Smooth muscle cell (in vitro differentiated cells): Measurements from ENCODE around the gene MTMR10. TPM values are rescaled to one million over a fixed set of nuclear protein-coding genes. Genes with fewer than 3 reads are reported as not detected.

Experiments
- DNase-seq: peaks from one replicate; lab custom pipeline; 2025; ENCODE audit not compliant: unreplicated experiment; lab: John Stamatoyannopoulos, UW
- H2AFZ ChIP-seq: fragments of 200-600 bp; sonication (generic); 2 replicates; pipeline ENCODE4 v1.6.0; 2016; ENCODE audit warnings: antibody characterized with exemption, low read depth, mild to moderate bottlenecking
- H3F3A ChIP-seq: fragments of 200-600 bp; sonication (generic); 2 replicates; pipeline ENCODE4 v1.6.0; 2017; ENCODE audit warnings: antibody characterized with exemption, low read depth
- H3K27ac ChIP-seq: fragments of 200-600 bp; sonication (generic); 2 replicates; pipeline ENCODE4 v1.5.1; 2016; ENCODE audit warnings: low read depth, mild to moderate bottlenecking
- H3K27me3 ChIP-seq: fragments of 200-600 bp; sonication (generic); 2 replicates; pipeline ENCODE4 v1.6.1; 2016; ENCODE audit warnings: low read depth, mild to moderate bottlenecking
- H3K36me3 ChIP-seq: fragments of 200-600 bp; sonication (generic); 2 replicates; pipeline ENCODE4 v1.5.1; 2016; ENCODE audit warnings: low read depth
- H3K4me1 ChIP-seq: fragments of 200-600 bp; sonication (generic); 2 replicates; pipeline ENCODE4 v1.5.1; 2016; ENCODE audit warnings: low read depth
- H3K4me2 ChIP-seq: fragments of 200-600 bp; sonication (generic); 2 replicates; pipeline ENCODE4 v1.6.0; 2016; ENCODE audit warnings: mild to moderate bottlenecking
- H3K4me3 ChIP-seq: fragments of 200-600 bp; sonication (generic); 2 replicates; pipeline ENCODE4 v1.5.1; 2016; ENCODE audit warnings: mild to moderate bottlenecking
- H3K79me2 ChIP-seq: fragments of 200-600 bp; sonication (generic); 2 replicates; pipeline ENCODE4 v1.6.0; 2016; ENCODE audit warnings: low read depth, mild to moderate bottlenecking
- H3K9ac ChIP-seq: fragments of 200-600 bp; sonication (generic); 2 replicates; pipeline ENCODE4 v1.6.0; 2016; ENCODE audit warnings: low read depth
- H3K9me3 ChIP-seq: fragments of 200-600 bp; sonication (generic); replicated peaks from 2 replicates; pipeline ENCODE4 v1.5.1; 2016; ENCODE audit warnings: low read depth
- H4K20me1 ChIP-seq: fragments of 200-600 bp; sonication (generic); 2 replicates; pipeline ENCODE4 v1.6.0; 2016; ENCODE audit warnings: low read depth
- WGBS: methylation state at CpG from one replicate; pipeline ENCODE4 v1.1.7; 2016; ENCODE audit warnings: low lambda C conversion rate; 5-methylcytosine and 5-hydroxymethylcytosine counted together
- polyA plus RNA-seq: library from polyadenylated mRNA; unstranded; fragments of >200 nt; fragmentation: Nextera tagmentation; extraction: Ambion mirVana; gene quantifications from 2 replicates; pipeline ENCODE4 v1.2.1, GENCODE V29; 2016
- total RNA-seq: library from RNA; depleted of rRNA; stranded (reverse); fragments of >200 nt; gene quantifications from 2 replicates; pipeline ENCODE4 v1.2.3, GENCODE V29; 2014
- TF ChIP-seq, protein P1 (sequence below): fragments of 200-600 bp; sonication (generic); IDR thresholded peaks from 2 replicates; pipeline ENCODE4 v1.5.1; 2017; ENCODE audit warnings: borderline replicate concordance, mild to moderate bottlenecking, antibody characterized with exemption; ENCODE audit not compliant: insufficient read depth, poor library complexity, severe bottlenecking

The MTMR10 gene, protein sequence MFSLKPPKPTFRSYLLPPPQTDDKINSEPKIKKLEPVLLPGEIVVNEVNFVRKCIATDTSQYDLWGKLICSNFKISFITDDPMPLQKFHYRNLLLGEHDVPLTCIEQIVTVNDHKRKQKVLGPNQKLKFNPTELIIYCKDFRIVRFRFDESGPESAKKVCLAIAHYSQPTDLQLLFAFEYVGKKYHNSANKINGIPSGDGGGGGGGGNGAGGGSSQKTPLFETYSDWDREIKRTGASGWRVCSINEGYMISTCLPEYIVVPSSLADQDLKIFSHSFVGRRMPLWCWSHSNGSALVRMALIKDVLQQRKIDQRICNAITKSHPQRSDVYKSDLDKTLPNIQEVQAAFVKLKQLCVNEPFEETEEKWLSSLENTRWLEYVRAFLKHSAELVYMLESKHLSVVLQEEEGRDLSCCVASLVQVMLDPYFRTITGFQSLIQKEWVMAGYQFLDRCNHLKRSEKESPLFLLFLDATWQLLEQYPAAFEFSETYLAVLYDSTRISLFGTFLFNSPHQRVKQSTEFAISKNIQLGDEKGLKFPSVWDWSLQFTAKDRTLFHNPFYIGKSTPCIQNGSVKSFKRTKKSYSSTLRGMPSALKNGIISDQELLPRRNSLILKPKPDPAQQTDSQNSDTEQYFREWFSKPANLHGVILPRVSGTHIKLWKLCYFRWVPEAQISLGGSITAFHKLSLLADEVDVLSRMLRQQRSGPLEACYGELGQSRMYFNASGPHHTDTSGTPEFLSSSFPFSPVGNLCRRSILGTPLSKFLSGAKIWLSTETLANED
- 24.9 and 31.7 TPM in 2 replicates for total RNA-seq
- polyA plus RNA-seq, result 9.4 and 11.6 TPM in 2 replicates

DNA sequence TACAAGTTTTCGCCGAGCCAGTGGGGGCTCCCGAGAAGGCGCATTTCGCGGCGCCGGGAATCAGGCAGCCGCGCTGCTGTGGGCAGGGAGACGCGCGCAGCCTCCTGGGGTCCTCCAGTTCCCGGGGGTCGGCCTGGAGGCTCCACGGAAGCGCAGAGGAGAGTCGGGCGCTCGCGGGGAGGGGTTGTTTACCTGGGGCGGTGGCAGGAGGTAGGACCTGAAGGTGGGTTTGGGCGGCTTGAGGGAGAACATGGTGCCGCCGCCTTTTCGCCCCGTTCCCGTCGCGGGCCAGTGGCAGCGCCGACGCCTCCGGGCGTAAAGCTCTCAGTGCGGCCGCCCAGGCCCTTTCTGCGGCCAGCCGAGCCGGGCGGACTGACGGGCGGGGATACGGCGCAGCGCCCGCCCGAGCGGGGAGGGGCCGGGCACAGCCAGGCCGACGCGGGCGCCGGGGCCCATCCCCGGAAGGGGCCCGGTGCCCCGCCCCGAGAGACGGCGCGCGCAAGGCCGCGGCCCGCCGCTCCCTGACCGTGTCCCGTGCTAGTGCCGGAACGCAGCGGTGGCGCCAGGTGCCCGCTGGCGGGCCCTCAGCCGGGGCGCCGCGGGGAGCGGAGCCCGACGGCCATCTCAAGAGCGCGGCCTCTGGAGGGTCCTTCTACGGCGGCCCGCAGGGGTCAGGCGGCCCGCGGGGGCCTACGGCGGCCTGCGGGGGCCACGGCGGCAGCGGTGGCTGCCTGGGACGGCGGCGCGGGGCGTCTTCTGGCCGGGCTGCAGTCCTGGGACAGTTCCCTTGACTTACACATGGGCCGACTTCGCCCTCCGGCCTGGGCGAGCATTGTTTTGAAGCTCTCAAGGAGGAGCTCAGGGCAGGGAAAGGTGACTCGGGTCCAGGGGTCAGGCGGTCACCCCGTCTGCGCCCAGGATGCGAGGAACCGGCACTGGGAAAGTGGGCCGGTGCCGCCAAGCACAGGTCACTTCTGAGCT, at the start of gene MTMR10:
Gene MTMR10 (minus strand): TSS at position 374 of the 981 bp plus-strand sequence. CDS start 122 bp downstream, at position 252.
- under 1% methylated on average over 73 of the region's 114 CpGs for WGBS
- DNase-seq, result peak; percentile 39
- H3K4me2 ChIP-seq, result peak within 1 kb of the TSS; percentile 95
- H3K27me3 ChIP-seq, result no peaks in the 10 kb centered on the region
- H3K4me1 ChIP-seq, result peaks cover 10% of the 10 kb centered on the region
- H3K4me3 ChIP-seq, result peak within 1 kb of the TSS; percentile 100
- H3K9ac ChIP-seq, result peak within 1 kb of the TSS; percentile 96
- H3K27ac ChIP-seq, result peak within 1 kb of the TSS; percentile 86
- TF ChIP-seq, protein P1, sequence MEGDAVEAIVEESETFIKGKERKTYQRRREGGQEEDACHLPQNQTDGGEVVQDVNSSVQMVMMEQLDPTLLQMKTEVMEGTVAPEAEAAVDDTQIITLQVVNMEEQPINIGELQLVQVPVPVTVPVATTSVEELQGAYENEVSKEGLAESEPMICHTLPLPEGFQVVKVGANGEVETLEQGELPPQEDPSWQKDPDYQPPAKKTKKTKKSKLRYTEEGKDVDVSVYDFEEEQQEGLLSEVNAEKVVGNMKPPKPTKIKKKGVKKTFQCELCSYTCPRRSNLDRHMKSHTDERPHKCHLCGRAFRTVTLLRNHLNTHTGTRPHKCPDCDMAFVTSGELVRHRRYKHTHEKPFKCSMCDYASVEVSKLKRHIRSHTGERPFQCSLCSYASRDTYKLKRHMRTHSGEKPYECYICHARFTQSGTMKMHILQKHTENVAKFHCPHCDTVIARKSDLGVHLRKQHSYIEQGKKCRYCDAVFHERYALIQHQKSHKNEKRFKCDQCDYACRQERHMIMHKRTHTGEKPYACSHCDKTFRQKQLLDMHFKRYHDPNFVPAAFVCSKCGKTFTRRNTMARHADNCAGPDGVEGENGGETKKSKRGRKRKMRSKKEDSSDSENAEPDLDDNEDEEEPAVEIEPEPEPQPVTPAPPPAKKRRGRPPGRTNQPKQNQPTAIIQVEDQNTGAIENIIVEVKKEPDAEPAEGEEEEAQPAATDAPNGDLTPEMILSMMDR, result no peak
- H3K9me3 ChIP-seq, result no peaks in the 10 kb centered on the region
- H3F3A ChIP-seq, result no peaks in the 10 kb centered on the region
- peaks cover 47% of the 10 kb centered on the region for H3K79me2 ChIP-seq
- H4K20me1 ChIP-seq, result peaks cover 34% of the 10 kb centered on the region
- H3K36me3 ChIP-seq, result no peaks in the 10 kb centered on the region
- H2AFZ ChIP-seq, result peak within 1 kb of the TSS; percentile 97

DNA sequence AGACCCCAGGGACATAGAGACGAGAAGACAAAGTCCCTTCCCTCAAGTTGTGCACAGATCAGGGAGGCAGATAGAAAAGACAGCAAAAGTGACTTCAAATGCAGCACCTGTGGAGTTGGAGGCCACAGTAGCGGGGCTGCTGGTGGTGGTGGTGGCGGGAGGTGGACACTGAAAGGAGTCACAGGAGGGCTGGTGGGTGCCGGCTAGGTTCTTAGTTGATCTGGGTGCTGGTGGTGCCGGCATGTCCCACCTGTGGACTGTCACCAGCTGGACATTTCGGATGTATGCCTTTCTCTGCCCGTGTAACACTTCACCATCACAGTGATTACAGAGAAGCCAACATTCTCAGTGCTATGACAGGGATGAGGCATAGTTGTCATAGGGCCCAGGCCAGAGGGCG, 49.2 kb upstream of the MTMR10 start:
- no peak overlapping the region for H3K9ac ChIP-seq
- H2AFZ ChIP-seq, result no peak overlapping the region
- no peak overlapping the region for H3K4me2 ChIP-seq
- no peaks in the 10 kb centered on the region for H4K20me1 ChIP-seq
- WGBS, result 98% methylated on average over 8 of the region's 8 CpGs
- H3K9me3 ChIP-seq, result no peaks in the 10 kb centered on the region
- H3K79me2 ChIP-seq, result no peaks in the 10 kb centered on the region
- H3K27me3 ChIP-seq, result no peaks in the 10 kb centered on the region
- no peak overlapping the region for H3K27ac ChIP-seq
- no peaks in the 10 kb centered on the region for H3K36me3 ChIP-seq
- TF ChIP-seq, protein P1, result no peak
- DNase-seq, result no peak
- H3F3A ChIP-seq, result no peaks in the 10 kb centered on the region
- no peak overlapping the region for H3K4me3 ChIP-seq
- H3K4me1 ChIP-seq, result no peaks in the 10 kb centered on the region

DNA sequence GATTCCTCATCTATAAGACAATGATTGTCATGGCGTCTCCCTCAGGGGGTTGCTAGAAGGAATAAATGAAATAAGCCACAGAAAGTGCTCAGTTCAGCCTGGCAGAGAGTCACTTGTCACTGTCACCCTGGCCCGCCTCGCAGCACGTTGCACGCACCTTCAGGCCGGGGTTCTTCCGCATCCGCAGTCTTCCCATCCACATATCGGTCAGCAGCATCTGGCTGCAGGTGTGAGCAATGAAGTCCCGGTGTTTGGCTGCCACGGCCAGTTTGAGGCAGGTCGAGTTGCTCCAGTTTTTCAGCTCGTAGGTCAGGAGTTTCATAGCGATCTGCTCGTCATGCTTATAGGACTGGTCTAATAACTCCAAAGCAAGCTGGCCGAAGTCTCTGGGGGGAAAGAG, 48.5 kb upstream of the MTMR10 start:
- H3K4me1 ChIP-seq, result no peaks in the 10 kb centered on the region
- H3K4me3 ChIP-seq, result no peak overlapping the region
- 93% methylated on average over 16 of the region's 16 CpGs for WGBS

More for the DNA sequence above, 48.5 kb upstream of the MTMR10 start:
- TF ChIP-seq, protein P1, result no peak
- H3K27me3 ChIP-seq, result no peaks in the 10 kb centered on the region
- H4K20me1 ChIP-seq, result no peaks in the 10 kb centered on the region
- H3K27ac ChIP-seq, result no peak overlapping the region
- H3K9me3 ChIP-seq, result no peaks in the 10 kb centered on the region
- H3F3A ChIP-seq, result no peaks in the 10 kb centered on the region
- H3K9ac ChIP-seq, result no peak overlapping the region
- H3K4me2 ChIP-seq, result no peak overlapping the region
- no peak overlapping the region for H2AFZ ChIP-seq
- H3K36me3 ChIP-seq, result no peaks in the 10 kb centered on the region
- DNase-seq, result no peak
- no peaks in the 10 kb centered on the region for H3K79me2 ChIP-seq
